ENCODE results near the gene IQGAP2.

DNA sequence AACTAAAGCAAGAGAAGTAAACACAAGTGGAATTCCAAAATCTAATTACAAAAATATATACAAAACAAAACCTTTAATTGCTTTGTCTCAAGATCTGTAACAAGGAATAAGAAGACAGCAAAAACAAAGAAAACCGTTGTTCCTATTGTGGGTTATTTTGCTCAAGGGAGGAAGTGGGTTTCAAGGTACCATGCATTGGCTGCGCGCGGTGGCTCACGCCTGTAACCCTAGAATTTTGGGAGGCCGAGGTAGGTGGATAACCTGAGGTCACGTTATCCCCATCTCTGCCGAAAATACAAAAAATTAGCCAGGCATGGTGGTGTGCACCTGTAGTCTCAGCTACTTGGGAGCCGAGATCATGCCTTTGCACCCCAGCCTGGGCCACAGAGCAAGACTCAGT, 12.1 kb upstream of the IQGAP2 start:
- no peak for TF ChIP-seq ARNT (IDR thresholded peaks at IDR 0.05)
- TF ChIP-seq NFRKB (IDR thresholded peaks at IDR 0.05), result no peak
